Osteoblast (primary cell): Measurements from ENCODE around the gene NUDCD2. TPM values are rescaled to one million over a fixed set of nuclear protein-coding genes. Genes with fewer than 3 reads are reported as not detected.

Experiments
- DNase-seq: peaks from one replicate; pipeline ENCODE4 v3.0.0; 2011; ENCODE audit warnings: low spot score, mixed read lengths; ENCODE audit not compliant: insufficient read length; ENCODE audit errors: missing footprints
- H2AFZ ChIP-seq: 2 replicates; pipeline ENCODE4 v1.6.0; 2011; ENCODE audit warnings: mild to moderate bottlenecking, low read length
- H3K27ac ChIP-seq: 2 replicates; pipeline ENCODE4 v1.5.1; 2011; ENCODE audit warnings: mild to moderate bottlenecking, low read depth, low read length, moderate library complexity
- H3K27me3 ChIP-seq: 2 replicates; pipeline ENCODE4 v1.6.0; 2012; ENCODE audit warnings: mild to moderate bottlenecking, control low read depth, inconsistent platforms, low read length, moderate library complexity; ENCODE audit not compliant: insufficient read depth
- H3K36me3 ChIP-seq: 2 replicates; pipeline ENCODE4 v1.5.1; 2011; ENCODE audit warnings: mild to moderate bottlenecking, low read length, control low read depth, moderate library complexity; ENCODE audit not compliant: insufficient read depth
- H3K4me1 ChIP-seq: 2 replicates; pipeline ENCODE4 v1.5.1; 2011; ENCODE audit warnings: mild to moderate bottlenecking, low read length, control low read depth, moderate library complexity; ENCODE audit not compliant: insufficient read depth
- H3K4me2 ChIP-seq: 2 replicates; pipeline ENCODE4 v1.6.0; 2011; ENCODE audit warnings: mild to moderate bottlenecking, low read length; ENCODE audit not compliant: insufficient read depth
- H3K4me3 ChIP-seq: fragments of 200-600 bp; sonication (generic); 3 replicates; pipeline ENCODE4 v1.5.1; 2012; ENCODE audit warnings: mild to moderate bottlenecking, low read length, inconsistent platforms; ENCODE audit not compliant: insufficient read depth
- H3K79me2 ChIP-seq: 2 replicates; pipeline ENCODE4 v1.6.0; 2012; ENCODE audit warnings: mild to moderate bottlenecking, low read length, control low read depth, inconsistent platforms; ENCODE audit not compliant: insufficient read depth
- H3K9me3 ChIP-seq: 2 replicates; pipeline ENCODE4 v1.5.1; 2011; ENCODE audit warnings: low read depth, low read length, control low read depth
- H4K20me1 ChIP-seq: 2 replicates; pipeline ENCODE4 v1.6.0; 2012; ENCODE audit warnings: mild to moderate bottlenecking, low read length, control low read depth; ENCODE audit not compliant: insufficient read depth
- CTCF ChIP-seq: IDR thresholded peaks from 2 replicates; pipeline ENCODE4 v1.5.1; 2011; ENCODE audit warnings: mild to moderate bottlenecking, low read depth, low read length, moderate library complexity; ENCODE audit errors: extremely low read depth
- total RNA-seq: library from RNA; depleted of rRNA; stranded (reverse); fragments of >200 nt; gene quantifications from 2 replicates; pipeline ENCODE4 v1.2.3, GENCODE V29; 2012

NUDCD2 gene
- total RNA-seq, 1 donor, result 7.2 TPM

- no peak for TF ChIP-seq CTCF
- Histone ChIP-seq H3K4me1 (no peaks in the 10 kb centered on the region), H2AFZ (no peak overlapping the region), H3K36me3 (peaks cover 82% of the 10 kb centered on the region), H3K79me2 (peaks cover 16% of the 10 kb centered on the region), H3K4me2 (no peak overlapping the region), H3K27me3 (no peaks in the 10 kb centered on the region), H3K4me3 (no peak overlapping the region), H3K27ac (no peak overlapping the region), H3K9me3 (no peaks in the 10 kb centered on the region), H4K20me1 (peaks cover 3% of the 10 kb centered on the region)
- DNase-seq, result no peak
These were observed 14.6 kb downstream of the NUDCD2 start for GRCh38 chr5:163445345-163445744.

GRCh38 chr5:163444526-163444925 is 15.4 kb downstream of the NUDCD2 start:
- Histone ChIP-seq H3K27me3 (no peaks in the 10 kb centered on the region), H3K9me3 (no peaks in the 10 kb centered on the region), H4K20me1 (peaks cover 11% of the 10 kb centered on the region), H3K4me3 (no peak overlapping the region), H3K36me3 (peaks cover 87% of the 10 kb centered on the region), H2AFZ (no peak overlapping the region), H3K4me1 (peaks cover 6% of the 10 kb centered on the region), H3K79me2 (peaks cover 24% of the 10 kb centered on the region), H3K4me2 (no peak overlapping the region), H3K27ac (no peak overlapping the region)
- DNase-seq, result no peak
- TF ChIP-seq CTCF, result no peak

GRCh38 chr5:163440954-163441353 is 18.9 kb downstream of the NUDCD2 start:
- no peaks in the 10 kb centered on the region for H3K27me3 ChIP-seq
- no peak overlapping the region for H3K4me2 ChIP-seq
- no peak overlapping the region for H3K27ac ChIP-seq
- H3K4me3 ChIP-seq, result no peak overlapping the region
- H3K79me2 ChIP-seq, result peaks cover 46% of the 10 kb centered on the region
- TF ChIP-seq CTCF, result no peak
- peaks cover 56% of the 10 kb centered on the region for H3K36me3 ChIP-seq
- H2AFZ ChIP-seq, result no peak overlapping the region
- no peak for DNase-seq
- H4K20me1 ChIP-seq, result peaks cover 28% of the 10 kb centered on the region
- H3K4me1 ChIP-seq, result peaks cover 27% of the 10 kb centered on the region
- no peaks in the 10 kb centered on the region for H3K9me3 ChIP-seq

GRCh38 chr5:163439092-163439425 is 20.8 kb downstream of the NUDCD2 start:
- H3K9me3 ChIP-seq, result no peaks in the 10 kb centered on the region
- H3K36me3 ChIP-seq, result peaks cover 39% of the 10 kb centered on the region
- H4K20me1 ChIP-seq, result peaks cover 28% of the 10 kb centered on the region
- H3K4me1 ChIP-seq, result peaks cover 27% of the 10 kb centered on the region
- H3K27me3 ChIP-seq, result no peaks in the 10 kb centered on the region
- no peak overlapping the region for H2AFZ ChIP-seq
- TF ChIP-seq CTCF, result no peak
- peak overlapping the region; percentile 93 for H3K4me2 ChIP-seq
- H3K4me3 ChIP-seq, result peak overlapping the region; percentile 99
- H3K27ac ChIP-seq, result no peak overlapping the region
- H3K79me2 ChIP-seq, result peaks cover 46% of the 10 kb centered on the region
- no peak for DNase-seq
